Measurements from ENCODE around the gene KCNQ1OT1.

KCNQ1OT1 gene

DNA sequence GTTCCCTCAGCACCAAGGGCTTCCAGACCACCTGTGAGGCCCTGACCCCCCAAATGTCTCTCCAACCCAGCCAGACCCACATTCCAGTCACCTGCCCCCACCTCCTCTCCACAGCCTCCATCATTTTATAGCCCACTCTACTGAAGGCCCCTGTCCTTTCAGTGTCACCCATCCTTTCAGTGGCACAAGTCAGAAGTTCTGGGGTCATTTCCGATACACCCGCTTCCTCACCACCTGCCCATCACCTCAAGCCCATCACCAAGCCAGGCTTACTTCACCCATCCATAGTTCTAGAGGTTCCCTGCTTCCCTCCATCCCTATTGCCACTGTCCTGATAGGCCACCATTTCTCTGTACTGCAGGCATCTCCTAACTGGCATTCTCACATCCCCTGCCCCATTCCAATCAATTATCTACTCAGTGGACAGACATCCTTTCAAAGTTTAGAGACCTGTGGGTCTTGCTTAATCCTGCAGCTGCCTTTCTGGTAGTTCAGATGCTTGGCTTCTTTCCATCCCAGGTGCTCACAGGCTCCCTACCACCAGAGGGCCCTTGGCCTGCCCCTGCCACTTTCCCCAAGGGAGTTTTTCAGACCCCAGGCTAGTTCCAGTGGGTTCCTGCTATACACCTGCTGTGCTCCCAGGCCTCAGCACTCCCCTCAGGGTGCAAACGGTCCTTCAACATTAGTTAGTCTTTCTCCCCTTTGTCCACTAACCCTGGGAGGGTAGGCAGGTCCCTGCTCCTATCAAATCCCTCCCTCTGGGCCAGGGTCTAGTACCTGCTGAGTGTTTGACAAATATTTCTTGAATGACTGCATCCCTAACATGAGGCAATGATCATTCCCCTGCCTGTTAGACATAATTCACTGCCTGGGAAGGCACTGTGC lies 7.6 kb downstream of the KCNQ1OT1 start:
- no peak for DNase-seq (ENCODE audit: low read depth)
- TF ChIP-seq CTCF (IDR thresholded peaks at IDR 0.05; ENCODE audit: low read depth, low read length, missing control alignments): peak; percentile 35
- no peak overlapping the region for H3K4me3 ChIP-seq (ENCODE audit: low read depth, low read length)
- in situ Hi-C loops (cut with HindIII; ENCODE audit: low sequenced_read_pairs): no loop called here

DNA sequence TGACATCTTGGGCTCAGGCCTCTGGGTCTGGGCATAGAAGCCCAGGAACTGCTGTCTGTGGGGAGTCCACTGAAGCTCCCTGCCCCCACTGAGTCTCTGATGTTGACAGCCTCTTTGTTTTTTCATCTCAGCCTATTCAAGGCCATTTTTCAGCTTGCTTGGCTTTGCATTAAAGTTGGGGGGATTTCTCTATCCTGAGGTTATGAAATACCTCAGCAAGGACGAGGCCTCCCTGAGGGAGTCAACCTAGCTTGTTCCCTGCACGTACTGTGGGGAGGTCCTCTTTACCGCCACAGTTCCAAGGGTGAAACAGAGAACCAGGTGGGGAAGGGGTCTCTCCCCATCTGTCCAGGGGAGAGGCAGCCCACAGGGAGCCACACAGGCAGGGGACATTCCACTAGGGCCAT lies 8.4 kb downstream of the KCNQ1OT1 start:
- TF ChIP-seq CTCF (IDR thresholded peaks at IDR 0.05; ENCODE audit: low read depth, low read length, missing control alignments): no peak
- H3K4me3 ChIP-seq (ENCODE audit: low read depth, low read length): no peak overlapping the region
- in situ Hi-C loops (cut with HindIII; ENCODE audit: low sequenced_read_pairs): no loop called here
- DNase-seq (ENCODE audit: low read depth): no peak

GRCh38 chr11:2690596-2691354 lies 9.0 kb downstream of the KCNQ1OT1 start:
- no peak for TF ChIP-seq CTCF (IDR thresholded peaks at IDR 0.05; ENCODE audit: low read depth, low read length, missing control alignments)
- in situ Hi-C loops (cut with HindIII; ENCODE audit: low sequenced_read_pairs): no loop called here
- DNase-seq (ENCODE audit: low read depth): no peak

GRCh38 chr11:2689651-2690575 lies 9.9 kb downstream of the KCNQ1OT1 start:
- no peak for TF ChIP-seq CTCF (IDR thresholded peaks at IDR 0.05; ENCODE audit: low read depth, low read length, missing control alignments)
- in situ Hi-C loops (cut with HindIII; ENCODE audit: low sequenced_read_pairs): no loop called here
- H3K4me3 ChIP-seq (ENCODE audit: low read depth, low read length): no peak overlapping the region
- no peak for DNase-seq (ENCODE audit: low read depth)

More at GRCh38 chr11:2690596-2691354, 9.0 kb downstream of the KCNQ1OT1 start:
- H3K4me3 ChIP-seq (ENCODE audit: low read depth, low read length): no peak overlapping the region

DNA sequence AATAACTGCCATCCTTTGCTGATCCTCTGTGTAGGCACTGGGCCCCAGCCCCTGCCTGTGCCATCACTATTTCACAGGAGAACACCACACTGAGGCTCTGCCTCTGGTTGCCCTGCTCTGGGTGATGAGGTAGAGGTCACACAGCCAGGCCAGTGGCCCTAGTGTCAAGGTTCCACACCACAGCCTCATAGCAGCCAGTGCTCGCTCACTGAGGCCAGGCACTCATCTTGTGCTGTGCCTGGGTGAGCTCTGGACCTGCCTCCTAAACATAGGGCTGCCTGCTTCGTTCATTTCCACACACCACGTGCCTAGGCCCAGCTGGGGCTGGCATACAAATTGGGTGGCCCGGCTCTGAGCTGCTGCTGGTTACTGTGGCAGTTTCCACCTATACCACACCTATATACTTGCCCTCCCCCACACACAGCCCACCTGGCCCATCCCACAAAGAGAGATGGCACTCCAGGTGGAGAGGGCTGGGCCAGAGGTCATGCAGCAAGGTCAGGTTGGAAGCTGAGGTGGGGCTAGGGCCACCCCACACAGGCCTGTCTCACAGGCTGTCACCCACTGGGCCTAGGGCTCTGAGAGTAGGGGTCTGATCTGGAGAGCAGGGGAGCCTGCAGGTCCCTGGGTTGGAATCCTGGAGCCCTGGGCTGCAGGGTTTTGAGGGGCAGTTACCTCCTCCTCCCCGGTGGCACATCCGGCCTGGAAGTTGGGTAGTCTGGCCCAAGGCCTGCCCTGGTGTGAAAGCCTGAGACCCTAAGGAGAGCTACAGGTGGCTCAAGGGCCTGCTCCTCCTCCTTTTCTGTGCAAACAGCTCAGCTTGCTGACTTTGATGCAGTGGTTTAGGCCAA lies 11.2 kb downstream of the KCNQ1OT1 start:
- TF ChIP-seq CTCF (IDR thresholded peaks at IDR 0.05; ENCODE audit: low read depth, low read length, missing control alignments): no peak
- DNase-seq (ENCODE audit: low read depth): no peak
- no peak overlapping the region for H3K4me3 ChIP-seq (ENCODE audit: low read depth, low read length)
- in situ Hi-C loops (cut with HindIII; ENCODE audit: low sequenced_read_pairs): no loop called here
